Dendritic cell treated with granulocyte-macrophage colony-stimulating factor and Interleukin-4, amounts not matched to agents 40 ng/mL and 50 ng/mL, for 4 days (primary cell): ENCODE data around the gene DOK5.

Experiments used
- H3K27ac Mint-ChIP-seq: one replicate; pipeline ENCODE4 v1.8.0; 2022; ENCODE audit warnings: mild to moderate bottlenecking, mixed read lengths
- H3K27me3 Mint-ChIP-seq: one replicate; pipeline ENCODE4 v1.8.0; 2022; ENCODE audit warnings: mild to moderate bottlenecking, mixed read lengths
- H3K36me3 Mint-ChIP-seq: one replicate; pipeline ENCODE4 v1.8.0; 2022; ENCODE audit warnings: low read depth, mixed read lengths
- H3K4me1 Mint-ChIP-seq: one replicate; pipeline ENCODE4 v1.8.0; 2022; ENCODE audit warnings: low read depth, mixed read lengths
- H3K4me3 Mint-ChIP-seq: one replicate; pipeline ENCODE4 v1.8.0; 2022; ENCODE audit warnings: mild to moderate bottlenecking, moderate library complexity, mixed read lengths
- H3K9me3 Mint-ChIP-seq: one replicate; pipeline ENCODE4 v1.8.0; 2022; ENCODE audit warnings: mixed read lengths
- intact Hi-C: fragments of 100-400 bp; cut with micrococcal nuclease; formaldehyde crosslinking; loops from one replicate; pipeline ENCODE4 v1.15.0; 2022

DOK5 gene

DNA sequence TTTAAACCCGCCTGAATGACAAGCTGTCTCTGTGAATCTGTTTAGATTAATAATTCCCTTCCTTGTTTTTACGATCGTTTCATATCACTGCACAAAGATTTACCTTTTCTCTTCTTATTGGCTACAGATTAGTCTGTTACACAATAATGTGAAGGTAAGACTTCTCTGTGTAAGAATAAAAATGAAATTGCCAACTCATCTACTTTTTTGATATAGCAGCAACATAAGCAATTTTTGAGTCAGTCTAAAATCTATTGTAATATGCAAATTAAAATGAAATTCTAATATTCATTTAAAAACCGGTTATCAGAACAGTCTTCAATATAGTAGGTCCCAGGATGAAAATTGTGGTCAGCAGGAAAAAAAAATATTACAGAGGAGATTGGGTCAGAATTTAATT is 155.2 kb downstream of the DOK5 start:
- H3K4me1 Mint-ChIP-seq: no peaks in the 10 kb centered on the region
- no peak overlapping the region for H3K4me3 Mint-ChIP-seq
- no peaks in the 10 kb centered on the region for H3K36me3 Mint-ChIP-seq
- no peak overlapping the region for H3K27ac Mint-ChIP-seq
- H3K9me3 Mint-ChIP-seq: no peaks in the 10 kb centered on the region
- intact Hi-C loops: no loop called here
- H3K27me3 Mint-ChIP-seq: peaks cover 4% of the 10 kb centered on the region

DNA sequence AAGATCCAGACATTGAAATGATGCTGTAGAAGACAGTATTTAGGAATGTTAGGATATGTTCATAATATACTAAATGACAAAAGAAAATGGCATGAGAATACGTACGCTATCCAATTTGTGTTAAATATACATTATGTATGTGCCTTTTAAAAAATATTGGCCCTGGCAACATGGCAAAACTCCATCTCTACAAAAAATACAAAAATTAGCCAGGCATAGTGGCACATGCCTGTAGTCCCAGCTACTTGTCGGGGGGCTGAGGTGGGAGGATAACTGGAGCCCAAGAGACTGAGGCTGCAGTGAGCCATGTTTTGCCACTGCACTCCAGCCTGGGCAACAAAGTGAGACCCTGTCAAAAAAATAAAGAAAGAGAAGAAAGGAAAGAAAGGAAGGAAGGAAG is 155.7 kb downstream of the DOK5 start:
- H3K9me3 Mint-ChIP-seq: no peaks in the 10 kb centered on the region
- H3K27ac Mint-ChIP-seq: no peak overlapping the region
- intact Hi-C loops: no loop called here
- H3K36me3 Mint-ChIP-seq: no peaks in the 10 kb centered on the region
- H3K4me1 Mint-ChIP-seq: no peaks in the 10 kb centered on the region
- peaks cover 4% of the 10 kb centered on the region for H3K27me3 Mint-ChIP-seq
- H3K4me3 Mint-ChIP-seq: no peak overlapping the region

DNA sequence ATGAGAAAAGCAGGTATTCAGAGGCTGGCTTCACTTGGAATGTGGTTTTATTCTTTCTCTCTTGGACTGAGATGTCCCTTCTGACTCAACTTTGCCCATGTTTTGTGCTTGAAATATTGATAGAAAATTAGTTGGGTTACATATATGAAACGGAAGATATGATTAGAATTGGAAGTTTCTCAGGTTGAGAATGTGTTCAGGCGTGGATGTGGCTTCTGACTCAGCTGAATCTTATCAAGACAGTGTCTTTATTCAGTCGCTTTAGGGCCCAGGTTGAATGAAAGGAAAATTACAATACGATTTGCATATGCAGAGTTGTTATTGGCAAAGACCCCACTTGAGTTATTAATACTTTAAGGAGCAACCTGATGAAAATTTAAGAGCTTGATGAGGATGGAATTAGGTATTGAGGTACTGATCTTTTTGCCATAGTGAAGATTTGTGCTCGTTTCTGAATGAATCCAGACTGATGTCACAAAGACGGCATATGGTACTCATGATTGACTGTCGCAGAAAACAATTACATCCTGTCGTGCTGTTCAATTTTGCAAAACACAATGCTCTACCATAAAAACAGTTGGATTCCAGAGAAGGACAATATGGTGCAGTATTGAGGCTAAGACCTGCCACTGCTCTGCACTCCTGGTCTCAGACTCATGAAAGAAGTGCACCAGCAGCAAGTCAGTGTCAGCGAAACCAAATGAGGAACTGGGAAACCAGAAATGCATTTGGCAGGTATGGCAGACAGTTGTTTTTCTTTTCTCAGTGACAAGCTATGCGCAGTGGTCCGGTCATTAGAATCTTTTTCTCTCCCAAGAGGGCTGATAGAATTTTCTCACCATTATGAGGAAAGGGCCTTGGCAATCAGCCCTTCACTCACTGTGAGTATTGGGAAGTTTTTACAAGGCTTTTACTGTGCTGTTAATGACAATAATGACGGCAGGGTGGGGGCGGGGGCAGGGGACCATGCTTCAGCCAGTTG is 158.3 kb downstream of the DOK5 start:
- no peaks in the 10 kb centered on the region for H3K9me3 Mint-ChIP-seq
- no peak overlapping the region for H3K27ac Mint-ChIP-seq
- no peaks in the 10 kb centered on the region for H3K36me3 Mint-ChIP-seq
- no peaks in the 10 kb centered on the region for H3K4me1 Mint-ChIP-seq
- intact Hi-C loops: no loop called here
- no peak overlapping the region for H3K4me3 Mint-ChIP-seq
- H3K27me3 Mint-ChIP-seq: peaks cover 4% of the 10 kb centered on the region

DNA sequence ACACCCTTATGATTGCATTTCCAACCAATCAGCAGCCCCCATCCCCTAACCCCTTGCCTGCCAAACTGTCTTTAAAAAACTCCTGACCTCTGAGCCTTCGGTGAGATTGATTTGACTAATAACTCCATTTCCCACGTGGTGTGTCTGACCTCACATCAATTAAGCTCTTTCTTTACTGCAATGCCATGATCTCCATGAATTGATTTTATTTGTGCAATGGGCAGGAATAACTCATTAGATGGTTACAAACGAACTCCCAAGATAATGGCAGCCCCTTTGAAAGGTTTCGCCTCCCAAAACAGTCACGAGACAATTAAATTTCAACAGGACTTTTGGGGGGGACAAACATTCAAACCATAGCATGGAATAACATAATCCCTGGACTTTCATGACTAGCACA is 161.2 kb downstream of the DOK5 start:
- no peaks in the 10 kb centered on the region for H3K9me3 Mint-ChIP-seq
- H3K4me1 Mint-ChIP-seq: no peaks in the 10 kb centered on the region
- H3K27me3 Mint-ChIP-seq: peaks cover 6% of the 10 kb centered on the region
- intact Hi-C loops: no loop called here
- no peak overlapping the region for H3K4me3 Mint-ChIP-seq
- H3K36me3 Mint-ChIP-seq: no peaks in the 10 kb centered on the region
- no peak overlapping the region for H3K27ac Mint-ChIP-seq

DNA sequence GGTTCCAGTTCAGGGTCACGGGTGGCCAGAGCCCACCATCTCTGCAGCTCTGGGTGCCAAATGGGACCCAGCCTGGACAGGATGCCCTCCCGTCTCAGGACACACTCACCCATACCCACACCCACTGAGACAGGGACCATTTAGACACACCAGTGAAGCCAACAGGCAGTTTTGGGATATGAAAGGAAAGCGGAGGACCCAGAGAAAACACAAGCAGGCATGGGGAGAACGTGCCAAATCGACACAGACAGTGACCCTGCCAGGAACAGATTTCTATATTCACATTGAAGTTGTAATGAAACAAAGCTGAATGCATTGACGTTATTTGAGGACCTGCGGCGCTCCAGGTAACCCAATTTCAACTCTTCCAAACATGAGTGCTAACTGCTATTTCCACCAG is 164.5 kb downstream of the DOK5 start:
- peaks cover 4% of the 10 kb centered on the region for H3K27me3 Mint-ChIP-seq
- H3K9me3 Mint-ChIP-seq: no peaks in the 10 kb centered on the region
- no peak overlapping the region for H3K27ac Mint-ChIP-seq
- H3K36me3 Mint-ChIP-seq: no peaks in the 10 kb centered on the region
- H3K4me1 Mint-ChIP-seq: no peaks in the 10 kb centered on the region
- intact Hi-C loops: no loop called here
- no peak overlapping the region for H3K4me3 Mint-ChIP-seq

DNA sequence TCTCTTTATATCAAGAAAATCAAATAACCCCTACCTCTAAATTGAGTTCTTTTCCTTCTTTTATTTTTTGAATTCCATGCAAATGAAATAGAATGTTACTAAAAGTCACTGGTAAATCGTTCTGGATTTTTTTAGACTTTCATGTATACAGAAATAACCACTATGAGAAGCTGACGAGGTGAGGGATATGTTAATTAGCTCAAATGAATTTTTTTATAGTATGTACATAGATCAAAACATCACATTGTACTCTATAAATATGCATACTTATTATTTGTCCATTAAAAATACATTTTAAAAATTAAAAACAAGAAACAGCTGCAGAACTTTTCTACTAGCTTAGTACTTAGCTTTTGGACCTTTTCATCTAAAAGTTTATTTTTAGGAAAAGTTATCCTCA is 165.4 kb downstream of the DOK5 start:
- intact Hi-C loops: no loop called here
- Mint-ChIP-seq H3K27ac (no peak overlapping the region), H3K4me3 (no peak overlapping the region), H3K36me3 (no peaks in the 10 kb centered on the region), H3K9me3 (no peaks in the 10 kb centered on the region), H3K4me1 (no peaks in the 10 kb centered on the region), H3K27me3 (peaks cover 4% of the 10 kb centered on the region)

DNA sequence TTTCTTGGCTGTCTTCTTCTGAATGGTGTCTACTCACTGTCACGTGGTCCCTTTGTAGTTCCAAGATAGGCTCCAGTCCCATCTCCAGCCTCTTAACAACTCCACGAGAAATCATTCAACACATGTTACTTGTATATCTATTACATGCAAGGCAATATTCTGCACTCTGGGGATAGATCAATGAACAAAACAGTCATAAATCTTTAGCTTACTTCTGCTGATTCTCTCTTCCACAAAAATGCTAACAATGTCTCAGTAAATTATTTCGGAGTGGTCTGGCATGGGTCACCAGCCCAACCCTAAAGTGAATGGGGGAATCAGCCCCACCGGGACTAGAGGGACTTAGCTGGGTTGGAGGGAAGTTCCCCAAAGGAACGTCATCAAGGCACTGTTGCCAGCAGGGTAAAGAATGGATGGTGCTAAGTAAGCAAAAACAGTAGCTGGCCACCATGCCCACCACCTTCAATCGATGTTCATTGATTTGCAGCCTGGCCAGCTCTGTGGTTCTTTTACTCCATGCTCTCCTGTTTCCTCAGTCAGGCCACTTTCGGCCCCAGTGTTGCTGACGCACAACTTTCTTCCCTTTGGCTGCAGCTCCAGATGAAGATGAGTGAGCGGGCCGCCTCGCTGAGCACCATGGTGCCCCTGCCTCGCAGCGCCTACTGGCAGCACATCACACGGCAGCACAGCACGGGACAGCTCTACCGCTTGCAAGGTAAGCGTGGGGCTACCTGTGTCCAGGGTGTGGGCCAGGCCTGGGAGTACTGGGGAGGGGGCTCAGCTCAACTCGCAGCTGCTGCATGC is 167.7 kb downstream of the DOK5 start:
- Mint-ChIP-seq H3K9me3 (no peaks in the 10 kb centered on the region), H3K27ac (no peak overlapping the region), H3K36me3 (no peaks in the 10 kb centered on the region), H3K4me1 (no peaks in the 10 kb centered on the region), H3K27me3 (peaks cover 4% of the 10 kb centered on the region), H3K4me3 (no peak overlapping the region)
- intact Hi-C loops: no loop called here

DNA sequence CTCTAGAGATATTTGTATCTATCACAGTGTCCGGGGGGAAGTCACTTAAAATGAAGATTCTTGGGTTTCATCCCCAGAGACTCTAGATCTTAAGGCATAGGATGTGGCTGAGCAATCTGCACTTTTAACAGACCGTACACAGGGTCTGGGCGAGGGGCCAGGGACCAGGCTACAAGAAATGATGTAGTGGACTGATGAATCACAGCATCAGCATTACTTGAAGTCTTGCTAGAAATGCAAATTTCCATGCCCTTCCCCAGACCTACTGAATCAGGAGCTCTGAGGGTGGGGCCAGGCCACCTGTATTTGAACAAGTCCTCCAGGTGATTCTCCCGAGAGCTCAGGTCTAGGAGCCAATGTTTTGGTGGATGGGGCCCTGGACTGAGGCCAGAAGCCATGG is 168.4 kb downstream of the DOK5 start:
- Mint-ChIP-seq H3K27me3 (peaks cover 6% of the 10 kb centered on the region), H3K4me3 (no peak overlapping the region), H3K4me1 (no peaks in the 10 kb centered on the region), H3K27ac (no peak overlapping the region), H3K36me3 (no peaks in the 10 kb centered on the region), H3K9me3 (no peaks in the 10 kb centered on the region)
- intact Hi-C loops: no loop called here

DNA sequence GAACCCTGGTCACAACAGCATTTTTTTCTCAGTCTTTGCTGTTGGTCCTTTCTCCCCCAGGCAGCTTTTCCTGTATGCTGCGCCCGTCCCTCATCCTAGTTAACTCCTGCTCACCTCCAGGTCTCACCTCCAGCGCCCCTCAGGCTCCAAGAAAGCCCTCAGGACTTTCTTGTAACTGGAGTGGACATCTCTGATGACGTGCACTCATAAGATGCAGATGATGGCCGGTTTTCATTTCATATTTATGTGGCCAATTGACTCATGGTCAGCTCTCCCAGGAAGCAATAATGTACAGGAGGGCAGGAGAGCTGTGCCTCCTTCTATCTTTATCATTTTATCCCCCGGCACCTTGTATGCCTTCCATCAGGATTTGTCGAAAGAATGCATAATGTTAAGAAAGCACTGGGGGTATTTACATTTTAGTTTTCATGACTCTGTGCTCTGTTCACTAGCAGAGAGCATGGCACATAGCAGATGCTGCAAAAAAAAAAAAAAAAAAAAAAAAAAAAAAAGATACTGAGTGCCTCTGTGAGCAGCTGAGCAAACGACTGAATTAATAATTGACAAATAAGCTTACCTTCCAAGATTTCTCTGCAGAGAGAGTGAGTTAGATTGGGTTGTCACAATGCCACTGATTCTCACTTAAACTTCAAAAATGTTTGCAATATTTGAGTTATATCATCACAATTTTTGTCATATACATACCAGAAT is 170.2 kb downstream of the DOK5 start:
- intact Hi-C loops: loop anchor here (1.0 to 5.0 kb wide), 3 partner anchors 168 to 549 kb away; partner anchors contain the start of gene DOK5
- no peaks in the 10 kb centered on the region for H3K36me3 Mint-ChIP-seq
- H3K4me1 Mint-ChIP-seq: no peaks in the 10 kb centered on the region
- no peak overlapping the region for H3K27ac Mint-ChIP-seq
- no peak overlapping the region for H3K4me3 Mint-ChIP-seq
- H3K27me3 Mint-ChIP-seq: peaks cover 4% of the 10 kb centered on the region
- no peaks in the 10 kb centered on the region for H3K9me3 Mint-ChIP-seq

DNA sequence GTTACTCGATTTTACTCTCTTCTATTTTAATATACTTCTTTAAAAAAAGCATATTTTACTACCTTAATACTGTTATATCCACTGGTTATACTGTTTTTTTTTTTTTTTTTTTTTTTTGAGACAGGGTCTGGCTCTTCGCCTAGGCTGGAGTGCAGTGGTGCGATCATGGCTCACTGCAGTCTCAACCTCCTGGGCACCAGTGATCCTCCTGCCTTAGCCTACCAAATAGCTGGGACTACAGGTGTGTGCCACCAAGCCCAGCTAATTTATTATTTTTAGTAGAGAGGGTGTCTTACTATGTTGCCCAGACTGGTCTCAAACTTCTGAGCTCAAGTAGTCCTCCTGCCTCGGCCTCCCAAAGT is 170.7 kb downstream of the DOK5 start:
- H3K27ac Mint-ChIP-seq: no peak overlapping the region
- no peaks in the 10 kb centered on the region for H3K36me3 Mint-ChIP-seq
- intact Hi-C loops: loop anchor here (1.0 to 5.0 kb wide), 3 partner anchors 169 to 549 kb away; partner anchors contain the start of gene DOK5
- H3K4me3 Mint-ChIP-seq: no peak overlapping the region
- H3K9me3 Mint-ChIP-seq: no peaks in the 10 kb centered on the region
- H3K27me3 Mint-ChIP-seq: peaks cover 5% of the 10 kb centered on the region
- H3K4me1 Mint-ChIP-seq: no peaks in the 10 kb centered on the region

DNA sequence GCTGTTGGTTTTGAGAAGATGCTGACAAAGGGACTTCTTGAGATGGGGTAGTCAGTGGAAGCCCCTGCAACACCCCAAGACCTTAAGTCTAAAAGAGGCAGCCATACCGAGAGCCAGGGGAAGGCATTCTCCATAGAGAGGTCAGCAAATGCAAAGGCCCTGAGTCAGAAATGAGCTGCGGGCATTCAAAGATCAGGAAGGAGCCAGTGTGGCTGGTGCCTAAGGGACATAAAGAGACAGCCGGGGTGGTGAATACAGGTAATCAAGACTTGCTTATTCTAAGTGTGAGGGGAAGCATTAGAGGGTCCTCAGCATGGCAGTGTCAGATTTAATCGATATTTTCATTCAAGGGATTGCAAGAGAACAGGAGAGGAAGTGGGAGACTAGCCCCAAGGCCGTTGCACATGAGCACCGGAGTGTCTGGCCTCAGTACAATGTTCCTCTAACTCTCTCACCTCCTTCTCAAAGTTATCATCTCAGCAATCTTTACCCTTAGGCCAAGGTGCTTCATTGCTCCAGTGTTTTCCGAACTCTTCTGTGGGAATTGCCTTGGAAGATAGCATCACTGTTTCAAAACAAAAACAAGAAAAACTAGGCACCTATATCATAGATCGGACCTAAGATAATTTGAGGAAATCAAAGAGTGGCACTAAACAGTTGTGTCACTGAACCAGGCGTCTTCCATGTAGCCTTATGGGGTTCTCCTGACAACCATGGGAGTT is 173.2 kb downstream of the DOK5 start:
- Mint-ChIP-seq H3K4me1 (no peaks in the 10 kb centered on the region), H3K27ac (no peak overlapping the region), H3K36me3 (no peaks in the 10 kb centered on the region), H3K27me3 (peaks cover 7% of the 10 kb centered on the region), H3K9me3 (no peaks in the 10 kb centered on the region), H3K4me3 (no peak overlapping the region)
- intact Hi-C loops: loop anchor here (5.0 kb wide), 1 partner anchor 171 kb away; the partner anchor contains the start of gene DOK5

DNA sequence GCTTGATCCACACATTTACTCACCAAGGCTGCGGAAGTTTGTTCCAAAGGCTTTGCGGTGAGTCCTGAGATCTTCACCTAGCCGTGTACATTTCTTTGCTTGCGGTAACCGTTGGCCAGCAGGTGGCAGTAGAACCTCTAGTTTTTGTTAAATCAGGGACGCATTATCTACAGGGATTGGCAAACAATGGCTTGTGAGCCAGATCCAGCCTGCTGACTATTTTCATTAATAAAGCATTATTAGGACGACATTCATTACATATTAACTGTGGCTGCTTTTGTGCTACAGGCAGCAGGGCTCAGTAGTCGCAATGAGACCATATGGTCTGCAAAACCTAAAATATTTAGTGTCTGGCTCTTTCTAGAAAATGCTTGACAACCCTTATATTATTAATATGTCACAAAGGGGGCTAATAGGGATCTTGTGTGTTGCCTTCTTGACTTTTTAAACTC is 174.1 kb downstream of the DOK5 start:
- intact Hi-C loops: loop anchor here (5.0 kb wide), 1 partner anchor 172 kb away; the partner anchor contains the start of gene DOK5
- H3K9me3 Mint-ChIP-seq: no peaks in the 10 kb centered on the region
- H3K27ac Mint-ChIP-seq: no peak overlapping the region
- H3K4me1 Mint-ChIP-seq: no peaks in the 10 kb centered on the region
- no peaks in the 10 kb centered on the region for H3K36me3 Mint-ChIP-seq
- H3K27me3 Mint-ChIP-seq: peaks cover 7% of the 10 kb centered on the region
- no peak overlapping the region for H3K4me3 Mint-ChIP-seq

DNA sequence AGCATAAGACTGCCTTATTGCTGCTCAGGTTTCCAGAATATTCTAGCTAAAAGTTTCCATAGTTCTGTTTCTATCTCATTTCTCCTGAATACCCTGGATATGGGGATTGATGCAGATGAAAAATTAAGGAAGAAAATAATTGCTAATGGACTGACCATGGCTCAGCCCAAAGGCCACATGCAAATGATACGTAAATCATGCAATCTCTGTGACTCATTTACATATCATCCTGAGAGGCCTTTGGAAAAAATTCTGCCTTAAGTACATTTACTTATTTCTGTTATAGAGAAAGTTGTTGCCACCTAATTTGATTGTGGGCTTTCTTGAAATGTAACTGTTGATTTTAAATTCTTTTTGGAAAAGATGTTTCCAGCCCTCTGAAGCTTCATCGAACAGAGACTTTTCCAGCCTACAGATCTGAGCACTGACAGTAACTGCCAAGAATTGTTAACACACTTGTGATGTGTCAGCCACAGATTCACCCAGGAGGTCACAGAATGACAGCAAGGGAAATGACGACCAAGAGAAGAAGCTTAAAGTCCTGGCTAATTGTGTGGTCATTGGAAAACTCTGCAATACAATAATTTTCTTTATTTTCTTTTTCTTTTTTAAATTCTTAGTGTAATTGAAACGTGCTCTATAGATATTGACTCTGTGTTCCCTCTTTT is 174.8 kb downstream of the DOK5 start:
- no peak overlapping the region for H3K27ac Mint-ChIP-seq
- H3K4me1 Mint-ChIP-seq: no peaks in the 10 kb centered on the region
- H3K27me3 Mint-ChIP-seq: peaks cover 9% of the 10 kb centered on the region
- H3K9me3 Mint-ChIP-seq: no peaks in the 10 kb centered on the region
- no peaks in the 10 kb centered on the region for H3K36me3 Mint-ChIP-seq
- no peak overlapping the region for H3K4me3 Mint-ChIP-seq
- intact Hi-C loops: no loop called here
